CD14-positive monocyte (primary cell): ENCODE results near the gene PBX4. TPM values are rescaled to one million over a fixed set of nuclear protein-coding genes. Genes with fewer than 3 reads are reported as not detected.

Experiments
- DNase-seq, 3 donors: peaks; one replicate each; pipeline ENCODE4 v3.0.0-alpha.2; 2011 to 2022
- H2AFZ ChIP-seq: 2 replicates; pipeline ENCODE4 v1.6.0; 2012; ENCODE audit warnings: mild to moderate bottlenecking, low read depth, low read length, inconsistent platforms; ENCODE audit not compliant: insufficient read depth, poor library complexity, severe bottlenecking
- H3K27ac ChIP-seq, 2 donors: 1 replicate in 1 of 2; 2 replicates in 1 of 2; pipeline ENCODE4 v1.5.1; 2012 to 2013; ENCODE audit warnings: low read length in 2 of 2, control low read depth in 1 of 2, inconsistent platforms in 1 of 2, low read depth in 1 of 2, mild to moderate bottlenecking in 1 of 2
- H3K27me3 ChIP-seq, 2 donors: one replicate each; pipeline versions ENCODE4 v1.6.0 to v1.6.1; 2011 to 2013; ENCODE audit warnings: low read length in 2 of 2; ENCODE audit not compliant: control insufficient read depth in 2 of 2, insufficient read depth in 2 of 2
- H3K36me3 ChIP-seq, 2 donors: replicated peaks in 1 of 2; 1 replicate in 1 of 2; 2 replicates in 1 of 2; pipeline versions ENCODE4 v1.5.1 to v1.6.1; 2012 to 2013; ENCODE audit warnings: low read length in 2 of 2, control low read depth in 1 of 2, inconsistent platforms in 1 of 2, mild to moderate bottlenecking in 1 of 2; ENCODE audit not compliant: insufficient read depth in 2 of 2, control insufficient read depth in 1 of 2
- H3K4me1 ChIP-seq, 2 donors: 1 replicate in 1 of 2; 2 replicates in 1 of 2; pipeline versions ENCODE4 v1.5.1 to v1.6.1; 2012 to 2013; ENCODE audit warnings: low read length in 2 of 2, control low read depth in 1 of 2, inconsistent platforms in 1 of 2, mild to moderate bottlenecking in 1 of 2, moderate library complexity in 1 of 2; ENCODE audit not compliant: insufficient read depth in 2 of 2, control insufficient read depth in 1 of 2
- H3K4me2 ChIP-seq: replicated peaks from 2 replicates; pipeline ENCODE3; 2012; ENCODE audit warnings: low read length, moderate library complexity, mild to moderate bottlenecking; ENCODE audit not compliant: poor library complexity, severe bottlenecking; ENCODE audit errors: extremely low read depth
- H3K4me3 ChIP-seq, 3 experiments: fragments of 200-600 bp in 1 of 3; sonication (generic) in 1 of 3; replicated peaks in 1 of 3; 1 replicate in 2 of 3; 2 replicates in 1 of 3; pipeline ENCODE4 v1.5.1; 2011 to 2013; ENCODE audit warnings: low read length in 3 of 3, mild to moderate bottlenecking in 3 of 3, control low read depth in 2 of 3, low read depth in 2 of 3, inconsistent platforms in 1 of 3, moderate library complexity in 1 of 3
- H3K79me2 ChIP-seq: 2 replicates; pipeline ENCODE4 v1.6.0; 2012; ENCODE audit warnings: mild to moderate bottlenecking, control low read depth, inconsistent platforms, low read length, moderate library complexity; ENCODE audit not compliant: insufficient read depth
- H3K9ac ChIP-seq: 2 replicates; pipeline ENCODE4 v1.6.0; 2017; ENCODE audit warnings: low read length, mild to moderate bottlenecking; ENCODE audit not compliant: insufficient read depth, poor library complexity, severe bottlenecking
- H3K9me3 ChIP-seq, 2 donors: replicated peaks in 1 of 2; 1 replicate in 1 of 2; 2 replicates in 1 of 2; pipeline versions ENCODE4 v1.5.1 to v1.6.1; 2012 to 2013; ENCODE audit warnings: low read length in 2 of 2, control low read depth in 1 of 2; ENCODE audit not compliant: control insufficient read depth in 1 of 2, insufficient read depth in 1 of 2
- H4K20me1 ChIP-seq: 2 replicates; pipeline ENCODE4 v1.6.0; 2012; ENCODE audit warnings: mild to moderate bottlenecking, low read length, control low read depth, moderate library complexity; ENCODE audit not compliant: insufficient read depth
- H3K27ac Mint-ChIP-seq, 7 donors: one replicate each; pipeline ENCODE4 v1.8.0; 2020; ENCODE audit warnings: mild to moderate bottlenecking in 7 of 7, mixed read lengths in 7 of 7, moderate library complexity in 6 of 7, inconsistent platforms in 2 of 7
- H3K27me3 Mint-ChIP-seq, 3 donors: one replicate each; pipeline ENCODE4 v1.8.0; 2021 to 2022; ENCODE audit warnings: low read depth in 3 of 3, mild to moderate bottlenecking in 3 of 3, mixed read lengths in 3 of 3, moderate library complexity in 3 of 3, inconsistent platforms in 1 of 3
- H3K36me3 Mint-ChIP-seq, 2 donors: one replicate each; pipeline ENCODE4 v1.8.0; 2020; ENCODE audit warnings: mixed read lengths in 2 of 2, inconsistent platforms in 1 of 2, mild to moderate bottlenecking in 1 of 2
- H3K4me1 Mint-ChIP-seq: one replicate; pipeline ENCODE4 v1.8.0; 2020; ENCODE audit warnings: mild to moderate bottlenecking, mixed read lengths
- H3K4me3 Mint-ChIP-seq, 2 donors: one replicate each; pipeline ENCODE4 v1.8.0; 2020; ENCODE audit warnings: mild to moderate bottlenecking in 2 of 2, mixed read lengths in 2 of 2, moderate library complexity in 1 of 2
- H3K9me3 Mint-ChIP-seq, 7 donors: one replicate each; pipeline ENCODE4 v1.8.0; 2020 to 2022; ENCODE audit warnings: mixed read lengths in 7 of 7, mild to moderate bottlenecking in 6 of 7, moderate library complexity in 6 of 7, inconsistent platforms in 2 of 7
- CTCF ChIP-seq: fragments of 200-600 bp; IDR thresholded peaks from one replicate; pipeline ENCODE4 v1.8.0; 2022; ENCODE audit warnings: antibody characterized with exemption, mild to moderate bottlenecking
- whole genome bisulfite sequencing: methylation state at CpG from one replicate; pipeline ENCODE4 v1.1.5; 2013; ENCODE audit warnings: missing lambda C conversion rate; ENCODE audit not compliant: insufficient coverage; 5-methylcytosine and 5-hydroxymethylcytosine counted together
- intact Hi-C, 2 donors: fragments of 100-400 bp; cut with micrococcal nuclease; formaldehyde crosslinking; loops; one replicate each; pipeline versions ENCODE4 v1.15.0 to v1.15.1; 2023
- polyA plus RNA-seq, 3 donors: library from polyadenylated mRNA; depleted of rRNA in 1 of 3; unstranded in 2 of 3; stranded (reverse) in 1 of 3; fragments of 300-500 nt in 2 of 3; fragments of >200 nt in 1 of 3; fragmentation: Illumina TruSeq in 2 of 3; gene quantifications; 1 replicate in 2 of 3; 2 replicates in 1 of 3; pipeline ENCODE4 v1.2.3, GENCODE V29; 2012 to 2021

PBX4 gene
- polyA plus RNA-seq, 3 donors = 2.4 TPM; not detected in 2

GRCh38 chr19:19662344-19662743, 43.9 kb upstream of the PBX4 start:
- intact Hi-C loops = loop anchor here in 1 of 2 donors (5.0 to 10.0 kb wide), 2 partner anchors 242 to 1845 kb away; partner anchors contain the start of genes ZNF429 and ZNF93
- H3K4me3 ChIP-seq = peak overlapping the region in 2 of 3 experiments; percentile 93 to 95
- Mint-ChIP-seq H3K9me3 (peaks cover 0 to 6% (median 0%) of the 10 kb centered on the region in 7 donors), H3K4me1 (peaks cover 22% of the 10 kb centered on the region), H3K27ac (peak overlapping the region; percentile 90 to 98 (median 94)), H3K4me3 (peak overlapping the region; percentile 88 to 90), H3K27me3 (peaks cover 0 to 2% (median 2%) of the 10 kb centered on the region in 3 donors), H3K36me3 (peaks cover 25 to 34% of the 10 kb centered on the region in 2 donors)
- DNase-seq = peak in 1 of 3 donors; percentile 6
- H3K9ac ChIP-seq = peak overlapping the region; percentile 24
- H2AFZ ChIP-seq = peak overlapping the region; percentile 85
- H3K36me3 ChIP-seq = peaks cover 25 to 28% of the 10 kb centered on the region in 2 donors
- peak overlapping the region; percentile 96 for H3K4me2 ChIP-seq
- no peak for TF ChIP-seq CTCF
- peak overlapping the region; percentile 96 to 99 for H3K27ac ChIP-seq
- WGBS = 87% methylated on average over 8 of the region's 8 CpGs
- peaks cover 4% of the 10 kb centered on the region for H4K20me1 ChIP-seq
- H3K79me2 ChIP-seq = peaks cover 51% of the 10 kb centered on the region
- no peaks in the 10 kb centered on the region for H3K27me3 ChIP-seq
- no peaks in the 10 kb centered on the region for H3K9me3 ChIP-seq
- peaks cover 23 to 30% of the 10 kb centered on the region in 2 donors for H3K4me1 ChIP-seq

- intact Hi-C loops = loop anchor here in 1 of 2 donors (5.0 to 10.0 kb wide), 2 partner anchors 243 to 1846 kb away; partner anchors contain the start of genes ZNF429 and ZNF93
- H2AFZ ChIP-seq = peak overlapping the region; percentile 74
- H3K27ac Mint-ChIP-seq = peak overlapping the region; percentile 90 to 98 (median 94)
Measured at GRCh38 chr19:19661675-19662251, 43.3 kb upstream of the PBX4 start.

More at GRCh38 chr19:19661675-19662251, 43.3 kb upstream of the PBX4 start:
- TF ChIP-seq CTCF = no peak
- Histone ChIP-seq H3K4me3 (peak overlapping the region in 2 of 3 experiments; percentile 93 to 95), H3K27ac (peak overlapping the region; percentile 96 to 99), H3K27me3 (no peaks in the 10 kb centered on the region), H3K4me2 (peak overlapping the region; percentile 96), H3K4me1 (peaks cover 23 to 30% of the 10 kb centered on the region in 2 donors), H3K36me3 (peaks cover 31 to 34% of the 10 kb centered on the region in 2 donors), H4K20me1 (peaks cover 4% of the 10 kb centered on the region), H3K79me2 (peaks cover 51% of the 10 kb centered on the region), H3K9ac (peak overlapping the region; percentile 24), H3K9me3 (no peaks in the 10 kb centered on the region)
- H3K4me3 Mint-ChIP-seq = peak overlapping the region; percentile 88 to 90
- WGBS = 84% methylated on average over 7 of the region's 18 CpGs
- peak; percentile 68 to 75 (median 74) for DNase-seq
- peaks cover 0 to 6% (median 0%) of the 10 kb centered on the region in 7 donors for H3K9me3 Mint-ChIP-seq
- peaks cover 22% of the 10 kb centered on the region for H3K4me1 Mint-ChIP-seq
- peaks cover 0 to 2% (median 2%) of the 10 kb centered on the region in 3 donors for H3K27me3 Mint-ChIP-seq
- H3K36me3 Mint-ChIP-seq = peaks cover 31 to 40% of the 10 kb centered on the region in 2 donors
